HEK293 (cell line): ENCODE results near the gene CCNJL.

ENCODE experiments used
- ZNF19 ChIP-seq: fragments of 450-650 bp; formaldehyde crosslinking; IDR thresholded peaks from 2 replicates; pipeline ENCODE4; 2016; ENCODE audit warnings: missing biosample characterization, missing genetic modification characterization, low read depth
- ZNF214 ChIP-seq: fragments of 450-650 bp; formaldehyde crosslinking; IDR thresholded peaks from 2 replicates; pipeline ENCODE4 v1.5.1; 2017; ENCODE audit warnings: missing biosample characterization, mild to moderate bottlenecking, missing genetic modification characterization, borderline replicate concordance
- ZNF24 ChIP-seq: fragments of 450-650 bp; formaldehyde crosslinking; IDR thresholded peaks from 2 replicates; pipeline ENCODE4 v1.5.1; 2016; ENCODE audit warnings: missing biosample characterization, missing genetic modification characterization
- ZNF274 ChIP-seq, 2 experiments: fragments of 200-500 bp in 1 of 2; fragments of 450-650 bp in 1 of 2; sonication (Bioruptor generic) in 1 of 2; formaldehyde crosslinking in 1 of 2; IDR thresholded peaks; 2 replicates each; pipeline versions ENCODE4 v1.5.1 to v1.6.1; 2014 to 2016; ENCODE audit warnings: borderline replicate concordance in 1 of 2, inconsistent platforms in 1 of 2, low read length in 1 of 2, missing biosample characterization in 1 of 2, missing genetic modification characterization in 1 of 2
- ZNF335 ChIP-seq: fragments of 450-650 bp; formaldehyde crosslinking; conservative IDR thresholded peaks from 2 replicates; pipeline ENCODE4 v1.5.1; 2016; ENCODE audit warnings: missing biosample characterization, missing genetic modification characterization
- ZNF341 ChIP-seq: fragments of 450-650 bp; formaldehyde crosslinking; IDR thresholded peaks from 2 replicates; pipeline ENCODE4; 2016; ENCODE audit warnings: low read depth, missing biosample characterization, missing genetic modification characterization
- TF ChIP-seq, protein P1 (sequence below): fragments of 450-650 bp; formaldehyde crosslinking; IDR thresholded peaks from 2 replicates; pipeline ENCODE4 v1.5.1; 2016; ENCODE audit warnings: missing biosample characterization, missing genetic modification characterization

DNA sequence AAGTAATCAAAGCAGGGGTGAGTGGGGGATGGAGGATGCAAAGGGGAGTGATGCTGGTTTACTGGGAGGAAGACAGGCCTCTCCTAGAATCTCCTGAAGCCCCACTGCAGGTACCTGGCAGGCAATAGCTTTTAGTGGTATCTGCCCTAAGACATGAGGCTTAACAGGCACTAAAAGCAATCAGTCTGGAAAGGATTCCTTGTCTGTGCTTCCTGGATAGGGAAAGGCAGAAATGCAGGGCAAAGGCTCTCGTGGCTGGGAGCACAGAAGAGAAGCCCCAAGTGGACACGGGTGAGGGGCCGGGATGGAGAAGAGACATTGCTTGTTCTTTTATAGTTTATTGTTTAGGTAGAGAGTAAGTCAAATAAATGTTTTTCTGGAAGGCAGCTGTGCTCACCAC lies 40.1 kb downstream of the CCNJL start:
- TF ChIP-seq, protein P1, sequence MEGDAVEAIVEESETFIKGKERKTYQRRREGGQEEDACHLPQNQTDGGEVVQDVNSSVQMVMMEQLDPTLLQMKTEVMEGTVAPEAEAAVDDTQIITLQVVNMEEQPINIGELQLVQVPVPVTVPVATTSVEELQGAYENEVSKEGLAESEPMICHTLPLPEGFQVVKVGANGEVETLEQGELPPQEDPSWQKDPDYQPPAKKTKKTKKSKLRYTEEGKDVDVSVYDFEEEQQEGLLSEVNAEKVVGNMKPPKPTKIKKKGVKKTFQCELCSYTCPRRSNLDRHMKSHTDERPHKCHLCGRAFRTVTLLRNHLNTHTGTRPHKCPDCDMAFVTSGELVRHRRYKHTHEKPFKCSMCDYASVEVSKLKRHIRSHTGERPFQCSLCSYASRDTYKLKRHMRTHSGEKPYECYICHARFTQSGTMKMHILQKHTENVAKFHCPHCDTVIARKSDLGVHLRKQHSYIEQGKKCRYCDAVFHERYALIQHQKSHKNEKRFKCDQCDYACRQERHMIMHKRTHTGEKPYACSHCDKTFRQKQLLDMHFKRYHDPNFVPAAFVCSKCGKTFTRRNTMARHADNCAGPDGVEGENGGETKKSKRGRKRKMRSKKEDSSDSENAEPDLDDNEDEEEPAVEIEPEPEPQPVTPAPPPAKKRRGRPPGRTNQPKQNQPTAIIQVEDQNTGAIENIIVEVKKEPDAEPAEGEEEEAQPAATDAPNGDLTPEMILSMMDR (tag by site-specific recombination) = no peak
- TF ChIP-seq ZNF341 (tag by site-specific recombination) (no peak), ZNF214 (tag by site-specific recombination) (no peak), ZNF274 (IDR thresholded peaks at IDR 0.05; ENCODE audit: low read length) (no peak), ZNF274 (tag by site-specific recombination; IDR thresholded peaks at IDR 0.05; ENCODE audit: borderline replicate concordance) (no peak), ZNF19 (tag by site-specific recombination) (no peak), ZNF24 (tag by site-specific recombination) (no peak), ZNF335 (tag by site-specific recombination) (no peak)
